Mammary epithelial cell (primary cell): ENCODE measurements around the gene EFNB1.

Source experiments
- EZH2 ChIP-seq: IDR thresholded peaks from 2 replicates; pipeline ENCODE4 v1.6.1; 2012; ENCODE audit warnings: low read length, inconsistent platforms, borderline replicate concordance
- TF ChIP-seq, protein P1 (sequence below), 2 donors: IDR thresholded peaks in 1 of 2; conservative IDR thresholded peaks in 1 of 2; 2 replicates each; pipeline ENCODE4 v1.5.1; 2011 to 2012; ENCODE audit warnings: inconsistent platforms in 2 of 2, low read length in 2 of 2, mild to moderate bottlenecking in 2 of 2, control low read depth in 1 of 2, low read depth in 1 of 2; ENCODE audit not compliant: insufficient read depth in 1 of 2; ENCODE audit errors: extremely low read depth in 1 of 2

DNA sequence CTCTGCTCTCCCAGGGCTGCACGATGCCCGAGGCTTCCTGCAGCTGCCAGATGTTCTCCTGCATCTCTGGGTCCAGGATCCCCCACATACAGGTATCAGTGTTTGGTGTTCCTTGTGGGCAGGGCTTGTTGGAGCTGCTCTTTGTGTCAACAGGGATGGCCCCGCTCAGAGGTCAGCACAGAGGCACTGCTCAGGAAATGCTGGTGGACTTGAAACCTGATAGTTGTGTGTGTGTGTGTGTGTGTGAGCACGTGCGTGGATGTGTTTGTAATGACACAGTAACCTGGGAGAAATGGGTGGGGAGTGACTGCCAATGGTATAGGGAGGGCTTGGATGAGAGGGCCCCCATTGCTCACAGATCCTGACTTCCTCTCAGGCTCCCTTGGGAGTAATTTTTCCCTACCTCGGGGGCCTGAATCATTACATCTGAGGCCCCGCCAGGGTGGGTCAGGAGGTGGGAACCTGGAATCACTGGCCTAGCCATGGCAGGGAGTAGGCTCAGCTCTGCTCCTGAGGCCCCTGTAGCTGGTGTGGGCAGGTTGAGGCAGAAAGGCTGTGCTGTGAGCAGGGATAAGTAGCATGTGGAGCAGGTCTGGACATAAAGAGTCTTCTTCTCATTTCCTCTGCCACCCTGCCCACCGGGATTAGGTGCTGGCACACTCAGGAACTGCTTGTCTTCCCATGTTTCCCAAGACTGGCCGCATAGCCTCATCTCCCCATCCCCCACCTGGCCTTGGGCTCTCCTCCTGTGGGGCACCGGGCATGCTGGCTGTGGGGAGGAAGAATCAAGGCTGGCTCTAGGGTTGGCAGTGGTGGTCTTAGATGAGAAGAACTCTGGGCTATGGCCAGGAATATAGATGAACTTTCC, 2.5 kb upstream of the EFNB1 start:
- TF ChIP-seq, protein P1, sequence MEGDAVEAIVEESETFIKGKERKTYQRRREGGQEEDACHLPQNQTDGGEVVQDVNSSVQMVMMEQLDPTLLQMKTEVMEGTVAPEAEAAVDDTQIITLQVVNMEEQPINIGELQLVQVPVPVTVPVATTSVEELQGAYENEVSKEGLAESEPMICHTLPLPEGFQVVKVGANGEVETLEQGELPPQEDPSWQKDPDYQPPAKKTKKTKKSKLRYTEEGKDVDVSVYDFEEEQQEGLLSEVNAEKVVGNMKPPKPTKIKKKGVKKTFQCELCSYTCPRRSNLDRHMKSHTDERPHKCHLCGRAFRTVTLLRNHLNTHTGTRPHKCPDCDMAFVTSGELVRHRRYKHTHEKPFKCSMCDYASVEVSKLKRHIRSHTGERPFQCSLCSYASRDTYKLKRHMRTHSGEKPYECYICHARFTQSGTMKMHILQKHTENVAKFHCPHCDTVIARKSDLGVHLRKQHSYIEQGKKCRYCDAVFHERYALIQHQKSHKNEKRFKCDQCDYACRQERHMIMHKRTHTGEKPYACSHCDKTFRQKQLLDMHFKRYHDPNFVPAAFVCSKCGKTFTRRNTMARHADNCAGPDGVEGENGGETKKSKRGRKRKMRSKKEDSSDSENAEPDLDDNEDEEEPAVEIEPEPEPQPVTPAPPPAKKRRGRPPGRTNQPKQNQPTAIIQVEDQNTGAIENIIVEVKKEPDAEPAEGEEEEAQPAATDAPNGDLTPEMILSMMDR (conservative IDR thresholded peaks at IDR 0.05 in 1 of 2, IDR thresholded peaks at IDR 0.05 in 1 of 2; ENCODE audit: extremely low read depth in 1 of 2, insufficient read depth in 1 of 2, low read depth in 1 of 2, low read length in 2 of 2), result no peak
- no peak for TF ChIP-seq EZH2
